Neural crest cell (in vitro differentiated cells): Measurements from ENCODE around the gene NEURL4. TPM values are rescaled to one million over a fixed set of nuclear protein-coding genes. Genes with fewer than 3 reads are reported as not detected.
"Not testable (repeated sequence)": the region's sequence is repeated elsewhere in the genome, so short reads cannot be mapped to it uniquely, and the experiment has no call there.

Experiments
- DNase-seq: peaks from one replicate; pipeline ENCODE4 v3.0.0; 2021; ENCODE audit warnings: low read depth, mixed read lengths, low spot score
- H3K27ac Mint-ChIP-seq: one replicate; pipeline ENCODE4 v1.8.0; 2021; ENCODE audit warnings: mild to moderate bottlenecking, mixed read lengths; ENCODE audit not compliant: unreplicated experiment
- H3K27me3 Mint-ChIP-seq: 2 replicates; pipeline ENCODE4 v1.8.0; 2021; ENCODE audit warnings: low read depth, mild to moderate bottlenecking, mixed read lengths
- H3K36me3 Mint-ChIP-seq: 2 replicates; pipeline ENCODE4 v1.8.0; 2021; ENCODE audit warnings: low read depth, mild to moderate bottlenecking, mixed read lengths
- H3K4me1 Mint-ChIP-seq: 2 replicates; pipeline ENCODE4 v1.8.0; 2021; ENCODE audit warnings: mixed read lengths
- H3K4me3 Mint-ChIP-seq: one replicate; pipeline ENCODE4 v1.8.0; 2021; ENCODE audit warnings: mild to moderate bottlenecking, mixed read lengths
- H3K9me3 Mint-ChIP-seq: 2 replicates; pipeline ENCODE4 v1.8.0; 2021; ENCODE audit warnings: mixed read lengths
- total RNA-seq: library from RNA; stranded (reverse); gene quantifications from 2 replicates; pipeline ENCODE4 v1.2.1, GENCODE V29; 2021
- TF ChIP-seq, protein P1 (sequence below): fragments of 200-600 bp; sonication (generic); conservative IDR thresholded peaks from 2 replicates; pipeline ENCODE4 v1.5.0; 2021; ENCODE audit warnings: antibody characterized with exemption, mild to moderate bottlenecking

NEURL4 gene
- total RNA-seq, 1 donor from 2014 or later, result 69.5 TPM

- no peak for DNase-seq
- H3K4me3 Mint-ChIP-seq, result no peak overlapping the region
- H3K4me1 Mint-ChIP-seq, result peaks cover 20% of the 10 kb centered on the region
These were observed 17.9 kb upstream of the NEURL4 start for GRCh38 chr17:7346761-7347614.

DNA sequence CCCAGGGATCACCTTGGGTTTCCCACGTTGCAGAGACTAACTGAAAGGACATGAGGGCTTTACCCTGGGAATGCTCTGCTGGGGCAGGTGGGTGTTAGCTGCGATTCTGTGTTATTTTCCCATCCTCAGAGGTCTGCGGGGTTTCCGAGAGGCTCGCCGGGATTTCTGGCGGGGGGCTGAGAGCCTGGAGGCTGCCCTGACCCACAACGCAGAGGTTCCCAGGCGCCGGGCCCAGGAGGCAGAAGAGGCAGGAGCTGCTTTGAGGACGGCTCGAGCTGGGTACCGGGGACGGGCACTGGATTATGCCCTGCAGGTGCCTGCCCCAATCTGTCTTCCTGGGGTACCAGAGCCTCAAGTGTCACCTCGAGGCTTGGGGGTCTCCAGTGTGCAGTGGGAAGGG, 14.1 kb upstream of the NEURL4 start:
- peaks cover 3% of the 10 kb centered on the region for H3K27me3 Mint-ChIP-seq
- H3K36me3 Mint-ChIP-seq, result no peaks in the 10 kb centered on the region
- TF ChIP-seq, protein P1, sequence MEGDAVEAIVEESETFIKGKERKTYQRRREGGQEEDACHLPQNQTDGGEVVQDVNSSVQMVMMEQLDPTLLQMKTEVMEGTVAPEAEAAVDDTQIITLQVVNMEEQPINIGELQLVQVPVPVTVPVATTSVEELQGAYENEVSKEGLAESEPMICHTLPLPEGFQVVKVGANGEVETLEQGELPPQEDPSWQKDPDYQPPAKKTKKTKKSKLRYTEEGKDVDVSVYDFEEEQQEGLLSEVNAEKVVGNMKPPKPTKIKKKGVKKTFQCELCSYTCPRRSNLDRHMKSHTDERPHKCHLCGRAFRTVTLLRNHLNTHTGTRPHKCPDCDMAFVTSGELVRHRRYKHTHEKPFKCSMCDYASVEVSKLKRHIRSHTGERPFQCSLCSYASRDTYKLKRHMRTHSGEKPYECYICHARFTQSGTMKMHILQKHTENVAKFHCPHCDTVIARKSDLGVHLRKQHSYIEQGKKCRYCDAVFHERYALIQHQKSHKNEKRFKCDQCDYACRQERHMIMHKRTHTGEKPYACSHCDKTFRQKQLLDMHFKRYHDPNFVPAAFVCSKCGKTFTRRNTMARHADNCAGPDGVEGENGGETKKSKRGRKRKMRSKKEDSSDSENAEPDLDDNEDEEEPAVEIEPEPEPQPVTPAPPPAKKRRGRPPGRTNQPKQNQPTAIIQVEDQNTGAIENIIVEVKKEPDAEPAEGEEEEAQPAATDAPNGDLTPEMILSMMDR, result no peak
- no peaks in the 10 kb centered on the region for H3K4me1 Mint-ChIP-seq
- DNase-seq, result no peak
- H3K9me3 Mint-ChIP-seq, result no peaks in the 10 kb centered on the region
- H3K27ac Mint-ChIP-seq, result no peak overlapping the region
- H3K4me3 Mint-ChIP-seq, result no peak overlapping the region

More at GRCh38 chr17:7346761-7347614, 17.9 kb upstream of the NEURL4 start:
- H3K27me3 Mint-ChIP-seq, result no peaks in the 10 kb centered on the region
- no peaks in the 10 kb centered on the region for H3K36me3 Mint-ChIP-seq
- H3K27ac Mint-ChIP-seq, result no peak overlapping the region
- H3K9me3 Mint-ChIP-seq, result no peaks in the 10 kb centered on the region
- TF ChIP-seq, protein P1, result no peak

GRCh38 chr17:7341842-7342241, 12.7 kb upstream of the NEURL4 start:
- H3K27ac Mint-ChIP-seq, result no peak overlapping the region
- H3K9me3 Mint-ChIP-seq, result no peaks in the 10 kb centered on the region
- no peaks in the 10 kb centered on the region for H3K4me1 Mint-ChIP-seq
- no peak overlapping the region for H3K4me3 Mint-ChIP-seq
- H3K27me3 Mint-ChIP-seq, result peaks cover 3% of the 10 kb centered on the region
- DNase-seq, result no peak
- TF ChIP-seq, protein P1, result no peak
- H3K36me3 Mint-ChIP-seq, result no peaks in the 10 kb centered on the region

DNA sequence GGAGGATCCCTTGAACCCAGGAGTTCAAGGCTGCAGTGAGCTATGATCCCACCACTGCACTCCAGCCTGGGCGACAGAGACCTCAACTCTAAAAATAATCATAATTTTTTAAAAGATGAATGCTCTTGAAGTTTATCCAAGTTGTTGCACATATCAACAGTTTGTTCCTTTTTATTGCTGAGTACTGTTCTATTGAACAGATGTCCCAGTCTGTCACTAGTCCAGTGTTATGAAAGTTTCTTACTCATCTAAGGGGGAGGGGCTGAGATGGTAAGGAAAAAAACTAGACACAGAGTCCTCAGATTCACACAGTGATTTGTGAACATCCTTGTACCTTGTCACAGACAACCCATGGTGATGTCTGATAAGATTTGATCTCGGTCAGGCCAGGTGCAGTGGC, 11.0 kb upstream of the NEURL4 start:
- DNase-seq, result no peak
- no peak overlapping the region for H3K27ac Mint-ChIP-seq
- H3K4me1 Mint-ChIP-seq, result no peaks in the 10 kb centered on the region
- no peaks in the 10 kb centered on the region for H3K36me3 Mint-ChIP-seq
- H3K4me3 Mint-ChIP-seq, result no peak overlapping the region
- peaks cover 3% of the 10 kb centered on the region for H3K27me3 Mint-ChIP-seq
- H3K9me3 Mint-ChIP-seq, result no peaks in the 10 kb centered on the region
- TF ChIP-seq, protein P1, result no peak

- DNase-seq, H3K36me3 Mint-ChIP-seq, H3K27ac Mint-ChIP-seq, H3K27me3 Mint-ChIP-seq, H3K9me3 Mint-ChIP-seq, H3K4me1 Mint-ChIP-seq, H3K4me3 Mint-ChIP-seq: not testable (repeated sequence)
These were observed 8.5 kb upstream of the NEURL4 start for GRCh38 chr17:7337600-7337999.
